Neural progenitor cell (in vitro differentiated cells): ENCODE results near the gene RPL7A.

ENCODE experiments used
- CTCF ChIP-seq: fragments of 200-600 bp; sonication (generic); IDR thresholded peaks from 2 replicates; pipeline ENCODE4 v1.5.1; 2017; ENCODE audit warnings: antibody characterized with exemption, mild to moderate bottlenecking
- EZH2 ChIP-seq: fragments of 200-600 bp; sonication (generic); IDR thresholded peaks from 2 replicates; pipeline ENCODE4 v1.6.1; 2017; ENCODE audit warnings: antibody characterized with exemption, mild to moderate bottlenecking, moderate library complexity
- EZH2phosphoT487 ChIP-seq: fragments of 200-600 bp; sonication (generic); IDR thresholded peaks from 2 replicates; pipeline ENCODE4 v1.6.1; 2017; ENCODE audit warnings: antibody characterized with exemption

DNA sequence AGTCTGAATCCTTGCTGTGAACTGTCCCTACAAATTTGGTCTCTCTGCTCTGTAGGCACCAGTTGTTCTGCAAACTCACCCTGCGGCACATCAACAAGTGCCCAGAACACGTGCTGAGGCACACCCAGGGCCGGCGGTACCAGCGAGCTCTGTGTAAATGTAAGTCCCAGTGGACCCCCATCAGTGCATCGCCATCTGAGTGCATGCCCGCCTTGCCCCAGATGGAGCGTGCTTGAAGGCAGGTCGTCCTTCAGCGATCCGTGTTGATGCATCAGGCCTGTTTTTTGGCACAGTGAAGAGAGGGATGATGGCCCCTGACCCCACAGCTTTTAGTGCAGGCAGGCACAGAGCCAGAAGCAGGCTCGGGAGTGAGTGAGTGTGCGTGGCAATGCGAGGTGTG lies 9.6 kb downstream of the RPL7A start:
- TF ChIP-seq CTCF (no peak), EZH2 (no peak), EZH2phosphoT487 (no peak)
